Thymus (tissue), 11 donors: ENCODE measurements around the gene RALGAPA2. TPM values are rescaled to one million over a fixed set of nuclear protein-coding genes. Genes with fewer than 3 reads are reported as not detected.

Source experiments
- DNase-seq, 9 donors: peaks; one replicate each; pipeline ENCODE4 v3.0.0-alpha.2; 2013; ENCODE audit warnings: low spot score in 9 of 9, low read depth in 6 of 9, missing footprints in 1 of 9
- H3K27ac ChIP-seq, 2 donors: one replicate each; pipeline ENCODE4 v1.5.1; 2013; ENCODE audit warnings: control low read depth in 1 of 2, low read depth in 1 of 2, low read length in 1 of 2, mild to moderate bottlenecking in 1 of 2, moderate library complexity in 1 of 2
- H3K27me3 ChIP-seq, 2 donors: one replicate each; pipeline ENCODE4 v1.5.1; 2013; ENCODE audit warnings: low read length in 1 of 2; ENCODE audit not compliant: control insufficient read depth in 2 of 2, insufficient read depth in 1 of 2
- H3K36me3 ChIP-seq, 2 donors: one replicate each; pipeline ENCODE4 v1.5.1; 2013; ENCODE audit warnings: low read length in 1 of 2, mild to moderate bottlenecking in 1 of 2, moderate library complexity in 1 of 2; ENCODE audit not compliant: control insufficient read depth in 2 of 2, insufficient read depth in 2 of 2
- H3K4me1 ChIP-seq, 2 donors: one replicate each; pipeline ENCODE4 v1.5.1; 2013; ENCODE audit warnings: low read length in 2 of 2; ENCODE audit not compliant: control insufficient read depth in 2 of 2, insufficient read depth in 2 of 2
- H3K4me3 ChIP-seq, 2 donors: one replicate each; pipeline ENCODE4 v1.5.1; 2013; ENCODE audit warnings: low read length in 2 of 2, control low read depth in 1 of 2, mild to moderate bottlenecking in 1 of 2
- H3K9me3 ChIP-seq, 2 donors: one replicate each; pipeline ENCODE4 v1.5.1; 2013; ENCODE audit warnings: low read length in 1 of 2, mild to moderate bottlenecking in 1 of 2; ENCODE audit not compliant: control insufficient read depth in 2 of 2, insufficient read depth in 1 of 2
- WGBS: extraction: QIAGEN DNeasy Blood & Tissue Kit; methylation state at CpG from one replicate; pipeline ENCODE4 v1.1.7; 2013; 5-methylcytosine and 5-hydroxymethylcytosine counted together
- polyA plus RNA-seq: library from polyadenylated mRNA; stranded (reverse); fragments of 200-250 nt; gene quantifications from one replicate; pipeline ENCODE4 v1.2.3, GENCODE V29; 2013
- total RNA-seq: library from RNA; stranded (reverse); fragments of 120-200 nt; gene quantifications from one replicate; pipeline ENCODE4 v1.2.4, GENCODE V29; 2013
- donor health status: healthy.

RALGAPA2 gene
- total and polyA plus RNA-seq, 2 donors, result 9.0 to 10.3 TPM

DNA sequence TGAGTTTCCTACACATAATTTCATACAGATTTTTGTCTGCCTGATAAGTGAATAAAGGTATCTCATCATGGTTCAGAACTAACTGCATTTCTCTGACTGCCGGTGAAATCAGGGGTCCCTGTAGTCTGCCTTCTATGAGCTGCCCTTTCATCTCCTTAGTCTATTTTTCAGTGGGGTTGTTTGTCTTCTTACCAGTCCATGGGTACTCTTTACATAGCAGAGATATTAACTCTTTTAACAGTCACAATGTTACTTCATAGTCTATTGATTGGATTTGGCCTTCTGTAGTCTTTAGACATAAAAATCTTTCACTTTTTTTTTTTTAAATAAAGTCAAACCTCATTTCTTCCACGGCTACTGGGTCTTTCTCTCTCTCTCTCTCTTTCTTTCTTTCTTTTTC is 79.8 kb downstream of the RALGAPA2 start:
- Histone ChIP-seq H3K9me3 (no peaks in the 10 kb centered on the region), H3K4me3 (no peak overlapping the region), H3K27me3 (no peaks in the 10 kb centered on the region), H3K36me3 (peaks cover 14 to 15% of the 10 kb centered on the region in 2 donors), H3K4me1 (no peaks in the 10 kb centered on the region), H3K27ac (no peak overlapping the region)
- 98% methylated on average over 2 of the region's 2 CpGs for WGBS
- no peak for DNase-seq

DNA sequence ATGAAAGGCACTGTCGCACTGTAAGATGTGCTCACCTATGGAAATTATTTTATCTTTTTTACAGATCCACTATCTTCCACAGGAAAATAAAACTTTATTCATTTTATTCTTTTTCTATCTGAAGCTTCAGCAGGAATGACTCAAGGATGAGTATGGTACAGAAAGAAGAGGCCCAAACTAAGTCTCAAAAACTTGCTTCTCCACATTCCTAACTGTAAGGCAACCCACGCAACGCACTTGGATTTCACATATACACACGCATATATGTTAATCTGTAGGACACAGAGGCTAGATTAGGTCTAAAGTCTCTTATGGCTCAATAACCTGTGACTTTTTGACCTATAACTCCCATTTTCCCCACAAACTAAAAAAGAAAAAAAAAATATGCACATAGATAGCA is 81.9 kb downstream of the RALGAPA2 start:
- WGBS, result 96% methylated on average over 4 of the region's 4 CpGs

DNA sequence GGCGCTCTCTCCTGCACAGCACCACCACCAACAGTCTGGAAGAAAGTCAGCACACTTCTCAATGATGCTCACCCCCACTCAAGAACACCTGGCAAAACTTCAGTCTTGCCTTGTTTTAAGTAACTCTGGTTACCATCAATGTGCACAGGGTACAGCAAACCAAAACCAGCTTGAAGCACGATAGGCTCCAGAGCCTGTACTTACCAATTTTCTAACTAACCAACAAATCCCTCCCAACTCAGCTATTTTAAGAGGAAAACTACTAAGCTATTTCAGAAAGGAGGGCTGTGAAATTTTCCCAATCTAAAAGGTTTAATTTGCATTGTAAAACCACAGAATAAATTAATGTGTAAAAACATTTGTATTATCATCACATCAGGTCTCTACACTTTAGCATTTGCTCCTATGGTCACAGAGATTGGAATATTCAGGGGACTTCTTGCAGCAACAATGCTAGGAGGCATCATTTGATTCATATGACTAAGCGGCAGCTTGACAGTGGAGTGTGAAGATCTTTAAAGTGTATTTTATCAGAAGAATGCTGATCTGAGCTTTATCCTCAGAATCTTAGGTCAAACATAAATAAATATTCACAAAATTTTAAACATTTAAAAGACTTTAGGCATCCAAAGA is 82.8 kb downstream of the RALGAPA2 start:
- Histone ChIP-seq H3K4me3 (no peak overlapping the region), H3K27me3 (no peaks in the 10 kb centered on the region), H3K36me3 (peaks cover 10 to 14% of the 10 kb centered on the region in 2 donors), H3K4me1 (no peaks in the 10 kb centered on the region), H3K27ac (no peak overlapping the region), H3K9me3 (no peaks in the 10 kb centered on the region)
- DNase-seq, result no peak
- 97% methylated on average over 3 of the region's 3 CpGs for WGBS

More for the DNA sequence above, 81.9 kb downstream of the RALGAPA2 start:
- Histone ChIP-seq H3K27ac (no peak overlapping the region), H3K27me3 (no peaks in the 10 kb centered on the region), H3K4me1 (no peaks in the 10 kb centered on the region), H3K36me3 (peaks cover 15 to 19% of the 10 kb centered on the region in 2 donors), H3K4me3 (no peak overlapping the region), H3K9me3 (no peaks in the 10 kb centered on the region)
- DNase-seq, result no peak

DNA sequence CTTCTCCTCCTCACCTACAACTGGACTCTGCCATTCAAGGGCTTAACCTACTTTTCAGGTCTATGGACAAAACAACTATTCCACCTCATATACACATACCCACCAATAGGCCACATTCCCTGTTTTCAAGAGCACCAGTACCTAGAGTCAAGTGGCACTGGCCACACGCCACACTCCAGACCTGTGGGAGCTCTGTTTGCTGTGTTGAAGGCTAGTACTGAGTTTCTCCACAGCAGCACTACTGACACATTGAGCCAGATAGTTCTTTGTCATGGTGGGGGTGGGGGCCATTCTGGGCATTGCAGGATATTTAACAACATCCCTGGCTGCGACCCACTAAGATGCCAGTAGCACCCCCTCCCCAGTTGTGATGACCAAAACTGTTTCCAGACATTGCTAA is 84.1 kb downstream of the RALGAPA2 start:
- Histone ChIP-seq H3K4me1 (no peaks in the 10 kb centered on the region), H3K27ac (no peak overlapping the region), H3K36me3 (peaks cover 8 to 12% of the 10 kb centered on the region in 2 donors), H3K4me3 (no peak overlapping the region), H3K9me3 (no peaks in the 10 kb centered on the region), H3K27me3 (no peaks in the 10 kb centered on the region)
- DNase-seq, result no peak
- WGBS, result 98% methylated on average over 2 of the region's 2 CpGs

DNA sequence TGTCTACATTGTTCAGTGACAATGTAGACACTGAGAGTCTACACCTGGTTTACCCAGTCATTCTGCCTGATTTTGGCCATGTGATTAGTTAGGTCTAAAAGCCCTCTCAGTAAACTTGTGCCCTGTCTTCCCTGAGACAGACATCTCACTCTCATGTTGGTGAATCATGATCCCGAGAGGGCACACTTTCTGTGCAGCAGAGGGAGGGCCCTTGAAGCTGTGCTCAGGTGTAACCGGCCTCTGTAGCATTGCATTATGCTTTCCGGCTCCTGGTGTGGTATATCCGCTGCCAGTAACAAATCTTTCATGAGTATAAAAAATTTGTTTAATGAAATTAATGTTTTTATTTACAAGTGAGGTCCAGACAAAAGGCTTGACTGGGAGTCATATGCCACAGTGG is 85.0 kb downstream of the RALGAPA2 start:
- Histone ChIP-seq H3K27ac (no peak overlapping the region), H3K4me1 (no peaks in the 10 kb centered on the region), H3K4me3 (no peak overlapping the region), H3K27me3 (no peaks in the 10 kb centered on the region), H3K36me3 (peaks cover 8 to 12% of the 10 kb centered on the region in 2 donors), H3K9me3 (no peaks in the 10 kb centered on the region)
- DNase-seq, result no peak
- 97% methylated on average over 4 of the region's 4 CpGs for WGBS

DNA sequence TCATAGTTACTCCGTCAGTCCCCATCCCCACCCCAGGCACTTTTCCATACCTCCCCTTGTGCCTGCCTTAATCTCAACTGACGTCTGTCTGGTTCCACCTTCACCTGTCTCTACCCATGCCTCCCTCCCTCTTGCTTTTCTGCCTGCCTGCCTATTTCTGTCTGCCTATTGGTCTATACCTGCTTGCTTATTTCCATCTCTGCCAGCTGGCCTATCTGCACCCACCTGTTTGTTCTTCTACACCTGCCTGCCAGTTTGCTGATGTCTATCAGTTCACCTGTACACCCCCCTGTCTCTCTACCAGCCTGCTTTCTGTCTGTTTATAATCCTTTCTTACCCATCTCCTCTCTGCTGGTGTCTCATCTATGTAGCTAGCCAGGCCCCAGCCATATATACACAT is 87.5 kb downstream of the RALGAPA2 start:
- DNase-seq, result no peak
- H3K4me1 ChIP-seq, result no peaks in the 10 kb centered on the region
- H3K36me3 ChIP-seq, result peaks cover 9 to 11% of the 10 kb centered on the region in 2 donors
- H3K9me3 ChIP-seq, result no peaks in the 10 kb centered on the region
- H3K27me3 ChIP-seq, result no peaks in the 10 kb centered on the region
- no peak overlapping the region for H3K4me3 ChIP-seq
- H3K27ac ChIP-seq, result no peak overlapping the region
- 95% methylated on average over 2 of the region's 2 CpGs for WGBS

DNA sequence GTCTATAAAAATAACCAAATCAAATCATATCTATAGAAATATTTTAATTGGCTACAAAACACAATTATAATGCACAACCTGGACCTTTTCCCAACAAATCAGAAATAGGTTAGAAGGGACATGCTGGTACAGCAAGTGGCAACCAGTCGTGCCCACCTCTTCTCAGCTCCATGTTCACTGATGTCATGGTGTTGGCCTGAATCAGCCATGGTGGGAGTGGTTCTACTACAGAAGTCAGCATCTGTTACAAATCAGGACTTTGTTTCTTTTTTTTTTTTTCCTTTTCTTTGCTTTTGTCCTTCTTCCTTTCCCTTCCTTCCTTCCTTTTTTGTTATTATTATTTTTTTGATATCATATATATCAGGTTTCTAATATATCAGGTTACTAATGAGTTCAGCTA is 91.2 kb downstream of the RALGAPA2 start:
- H3K36me3 ChIP-seq, result peaks cover 3 to 5% of the 10 kb centered on the region in 2 donors

DNA sequence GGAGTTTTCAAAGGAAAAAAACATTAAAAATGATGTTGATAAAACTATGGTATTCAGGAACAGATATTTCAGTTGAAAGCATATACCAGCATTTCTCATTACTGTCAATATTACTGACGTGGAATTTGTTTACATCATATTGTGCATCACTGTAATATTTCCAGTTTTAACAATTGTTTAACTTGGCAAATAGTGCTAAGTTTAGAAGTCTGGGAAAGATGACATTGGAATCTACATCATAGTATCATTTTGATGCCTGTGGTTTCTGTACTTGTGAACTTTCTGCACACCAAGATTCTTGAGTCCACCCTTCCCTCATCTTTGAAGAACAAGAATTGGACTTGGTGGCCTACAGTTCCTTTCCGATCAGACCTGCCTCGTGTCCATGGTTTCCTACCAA is 98.1 kb downstream of the RALGAPA2 start:
- Histone ChIP-seq H3K27ac (no peak overlapping the region), H3K36me3 (peaks cover 3 to 9% of the 10 kb centered on the region in 2 donors), H3K9me3 (no peaks in the 10 kb centered on the region), H3K4me1 (no peaks in the 10 kb centered on the region), H3K27me3 (no peaks in the 10 kb centered on the region), H3K4me3 (no peak overlapping the region)
- no peak for DNase-seq
- WGBS, result 95% methylated on average over 3 of the region's 3 CpGs

More for the DNA sequence above, 91.2 kb downstream of the RALGAPA2 start:
- Histone ChIP-seq H3K4me3 (no peak overlapping the region), H3K27me3 (no peaks in the 10 kb centered on the region), H3K4me1 (no peaks in the 10 kb centered on the region), H3K27ac (no peak overlapping the region), H3K9me3 (no peaks in the 10 kb centered on the region)
- WGBS, result 97% methylated on average over 1 of the region's 1 CpG
- no peak for DNase-seq

DNA sequence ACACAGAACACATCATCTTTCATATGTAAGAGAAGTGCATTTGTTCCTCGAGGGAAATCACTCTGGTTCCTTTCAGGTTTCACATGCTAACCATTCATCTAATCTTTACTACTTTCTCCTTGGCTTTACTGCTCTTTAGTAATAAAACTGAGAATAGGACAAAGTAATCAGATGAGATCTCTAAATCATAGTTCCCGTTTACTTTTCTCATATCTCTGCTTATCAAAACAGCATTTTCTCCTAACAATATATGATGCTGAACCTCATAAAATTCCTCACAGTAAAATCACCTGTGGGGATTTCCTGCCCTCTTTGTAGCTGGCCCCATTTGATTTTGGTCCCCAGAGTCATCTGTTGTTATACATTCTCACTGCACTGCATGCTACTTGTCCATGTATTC is 100.2 kb downstream of the RALGAPA2 start:
- H3K4me1 ChIP-seq, result no peaks in the 10 kb centered on the region
- peaks cover 3% of the 10 kb centered on the region in 2 donors for H3K36me3 ChIP-seq
- no peaks in the 10 kb centered on the region for H3K27me3 ChIP-seq
- no peaks in the 10 kb centered on the region for H3K9me3 ChIP-seq
- H3K27ac ChIP-seq, result no peak overlapping the region
- no peak for DNase-seq
- WGBS, result 94% methylated on average over 2 of the region's 2 CpGs
- H3K4me3 ChIP-seq, result no peak overlapping the region
